Colon (tissue), 2 donors: Measurements from ENCODE around the gene RNF121.

ENCODE experiments used
- FAIRE-seq: peaks from 2 replicates; lab custom pipeline; 2012; peaks lifted over from hg19 to GRCh38; lab: Jason Lieb, UNC
- donor health status: control.
- donor health status: control.

RNF121 gene

GRCh38 chr11:72006309-72007088 is 77.7 kb downstream of the RNF121 start:
- FAIRE-seq, result no peak

DNA sequence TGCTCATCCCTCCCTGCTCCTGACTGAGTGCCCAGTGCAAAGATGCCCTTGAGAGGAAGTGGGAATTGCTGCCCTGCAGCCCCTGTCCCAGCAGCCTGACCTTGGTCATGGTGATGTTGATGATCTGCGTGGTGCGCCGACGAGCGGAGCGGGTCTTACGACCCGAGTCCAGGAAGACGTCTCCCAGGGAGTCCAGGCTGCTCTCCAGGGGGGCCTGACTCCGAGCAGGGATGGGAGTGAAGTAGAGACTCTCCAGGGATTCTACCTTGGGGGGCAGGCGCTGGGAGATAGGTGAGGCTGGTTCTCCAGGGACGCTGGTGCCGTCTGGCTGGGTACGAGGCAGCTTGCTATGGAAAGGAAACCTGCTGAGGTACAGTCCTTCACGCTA is 78.2 kb downstream of the RNF121 start:
- no peak for FAIRE-seq

GRCh38 chr11:72007587-72007986 is 78.7 kb downstream of the RNF121 start:
- no peak for FAIRE-seq

DNA sequence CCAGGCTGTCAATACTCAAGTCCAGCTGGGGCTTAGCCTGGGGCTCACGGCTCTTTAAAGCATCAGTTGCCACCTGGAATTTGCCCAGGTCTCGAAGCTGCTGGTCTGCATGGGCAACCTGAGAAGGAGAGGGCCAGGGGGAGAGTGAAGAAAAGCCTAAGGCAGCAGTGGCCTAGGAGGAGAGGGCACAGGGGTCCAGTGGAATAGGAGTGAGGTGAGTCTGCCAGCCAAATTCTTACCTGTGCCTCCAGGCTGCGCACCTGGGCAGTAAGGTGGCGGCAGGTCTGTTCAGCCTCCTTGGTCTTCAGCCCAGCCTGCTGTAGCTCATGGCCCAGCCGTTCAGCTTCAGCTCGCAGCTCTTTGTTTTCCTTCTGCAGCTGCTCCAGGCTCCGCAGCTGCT is 79.9 kb downstream of the RNF121 start:
- no peak for FAIRE-seq

DNA sequence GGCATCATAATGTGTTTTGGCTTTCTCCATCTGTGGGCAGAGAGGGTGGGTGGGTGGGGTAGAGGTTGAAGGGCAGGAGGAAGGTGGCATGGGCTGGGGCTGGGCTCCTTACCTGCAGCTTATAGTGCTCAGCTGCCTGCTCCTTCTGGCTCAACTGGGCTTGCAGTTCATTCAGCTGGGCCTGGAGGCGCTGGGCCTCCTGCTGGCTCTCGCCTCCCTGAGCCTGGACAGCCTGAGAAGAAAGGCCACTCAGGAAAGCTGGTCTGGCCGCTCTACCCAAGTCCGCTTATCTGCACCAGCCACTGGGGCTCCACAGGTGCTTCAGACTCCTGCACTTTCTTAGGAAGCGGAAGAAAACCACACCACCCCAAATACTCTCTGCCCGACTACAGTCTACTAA is 80.3 kb downstream of the RNF121 start:
- FAIRE-seq, result no peak

GRCh38 chr11:72010529-72011233 is 81.8 kb downstream of the RNF121 start:
- FAIRE-seq, result no peak

GRCh38 chr11:72012091-72012630 is 83.3 kb downstream of the RNF121 start:
- no peak for FAIRE-seq

DNA sequence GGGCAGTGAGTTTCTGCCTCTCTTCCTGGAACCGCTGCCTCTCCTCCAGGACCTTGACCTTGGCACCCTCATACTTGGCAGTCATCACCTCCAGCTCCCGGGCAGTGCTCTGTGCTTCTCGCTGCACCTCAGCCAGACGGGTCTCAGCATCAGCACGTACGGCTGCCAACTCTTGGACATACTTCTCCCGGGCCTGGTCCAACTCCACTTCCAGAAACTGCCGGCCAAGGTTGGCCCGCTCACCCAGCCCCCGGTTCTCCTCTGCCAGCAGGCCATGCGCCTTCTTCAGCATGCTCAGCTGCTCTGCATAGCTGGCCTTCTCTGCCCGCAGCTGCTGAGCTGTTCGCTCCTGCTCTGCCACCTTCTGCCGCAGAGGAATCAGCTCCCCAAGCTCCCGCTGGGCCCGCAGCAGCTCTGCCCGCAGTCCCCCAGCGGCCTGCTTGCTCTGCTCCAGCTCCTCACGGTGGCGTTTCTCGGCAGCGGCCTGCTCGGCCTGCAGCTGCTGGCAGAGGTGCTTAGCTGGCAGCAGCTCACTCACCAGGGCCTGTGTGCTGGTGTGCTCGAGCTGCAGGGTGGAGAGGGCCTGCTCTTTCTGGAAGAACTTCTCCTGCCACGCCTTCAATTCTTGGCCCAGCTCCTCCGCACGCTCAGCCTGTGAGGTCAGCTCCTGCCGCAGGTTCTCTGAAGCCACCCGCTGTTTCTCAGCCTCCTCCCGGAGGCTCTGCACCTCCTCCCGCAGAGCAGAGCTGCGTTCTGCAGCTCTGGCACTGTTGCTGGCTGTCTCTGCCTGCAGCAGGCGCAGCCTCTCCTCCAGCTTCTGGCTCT is 84.3 kb downstream of the RNF121 start:
- FAIRE-seq, result no peak

DNA sequence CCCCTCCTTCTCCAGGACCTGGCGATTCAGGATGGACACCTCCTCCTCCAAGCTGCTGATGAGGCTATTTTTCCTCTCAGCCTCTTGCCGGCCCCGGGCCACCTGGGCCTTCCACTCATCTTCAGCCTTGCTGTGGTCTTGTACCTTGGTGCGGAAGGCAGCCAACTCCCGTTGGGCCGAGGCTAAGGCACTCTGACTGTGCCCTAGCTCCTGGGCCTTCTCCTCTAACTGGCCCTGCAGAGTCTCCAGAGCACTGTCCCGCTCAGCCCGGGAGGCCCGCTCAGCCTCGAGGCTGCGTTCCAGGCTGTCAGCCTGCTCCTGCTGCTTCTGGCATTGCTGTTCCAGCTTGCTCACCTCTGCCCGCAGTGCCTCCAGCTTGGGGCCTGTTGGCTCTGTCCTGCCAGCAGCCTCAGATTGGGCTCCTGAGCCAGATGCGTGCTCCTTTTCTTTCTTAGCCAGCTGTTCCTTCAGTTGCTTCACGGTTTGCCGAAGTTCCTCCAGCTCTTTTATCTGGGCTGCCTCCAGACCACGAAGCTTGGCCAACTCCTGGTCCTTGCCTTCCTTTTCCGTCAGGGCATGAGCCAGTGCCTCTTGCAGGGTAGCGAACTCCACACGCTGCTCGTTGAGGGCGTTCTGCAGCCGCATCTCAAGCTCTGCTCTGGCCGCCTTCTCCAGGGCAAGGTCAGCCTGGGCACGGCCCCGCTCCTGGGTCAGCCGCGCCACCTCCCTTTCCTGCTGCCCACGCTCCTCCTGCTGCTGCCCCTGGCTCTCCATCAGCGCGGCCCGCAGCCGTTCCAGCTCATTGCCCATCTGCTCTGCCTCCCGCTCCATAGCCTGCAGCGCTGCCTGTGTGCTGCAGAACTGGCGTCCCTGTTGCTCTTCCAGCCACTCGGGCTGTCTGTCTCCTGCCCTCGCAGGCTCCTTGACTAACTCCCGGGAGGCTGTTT is 85.2 kb downstream of the RNF121 start:
- no peak for FAIRE-seq

GRCh38 chr11:72014761-72015320 is 86.0 kb downstream of the RNF121 start:
- FAIRE-seq, result no peak

DNA sequence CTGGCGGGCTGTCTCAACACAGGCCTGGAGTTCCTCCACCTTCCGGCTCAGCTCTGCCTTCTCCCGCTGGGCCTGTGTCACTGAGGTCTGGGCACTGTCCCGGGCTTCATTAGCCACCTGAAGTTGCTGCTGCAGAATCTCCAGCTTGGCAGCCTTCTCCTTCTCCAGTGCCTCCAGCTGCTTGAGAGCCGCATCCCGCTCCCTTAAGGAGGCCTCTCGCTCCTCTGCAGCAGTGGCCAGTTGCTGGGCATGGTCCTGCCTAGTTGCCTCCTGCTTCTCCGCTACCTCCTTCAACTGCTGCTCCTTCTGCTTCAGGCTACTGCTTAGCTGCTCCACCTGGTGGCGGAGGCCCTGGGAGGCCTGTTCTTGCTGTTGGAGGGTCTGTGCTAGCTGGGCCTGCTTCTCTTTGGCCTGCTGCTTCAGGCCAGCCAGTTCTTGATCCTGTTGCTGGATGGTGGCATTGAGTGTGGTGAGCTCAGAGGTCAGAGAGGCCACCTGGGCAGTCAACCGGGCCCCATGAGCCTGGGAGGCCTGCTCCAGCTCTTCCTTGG is 86.7 kb downstream of the RNF121 start:
- no peak for FAIRE-seq

GRCh38 chr11:72018171-72018570 is 89.3 kb downstream of the RNF121 start:
- FAIRE-seq, result no peak

DNA sequence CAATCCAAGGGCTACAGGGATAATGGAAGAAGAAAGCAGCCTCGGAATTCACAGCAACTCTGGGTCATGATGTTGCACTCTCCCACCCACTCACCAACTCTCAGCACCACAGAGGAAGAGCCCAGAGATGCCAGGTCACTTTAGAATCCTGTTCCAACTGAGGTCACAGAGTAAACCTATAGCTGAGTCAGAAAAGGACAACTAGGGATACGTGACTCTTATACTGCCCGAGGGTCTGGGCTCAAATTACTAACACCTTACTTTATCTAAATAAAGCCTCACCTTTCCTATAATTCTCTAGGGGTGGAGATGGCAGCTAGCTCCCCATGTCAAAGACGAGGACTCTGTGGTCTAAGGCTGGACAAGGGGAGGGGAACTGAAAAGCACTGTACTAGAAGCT is 94.5 kb downstream of the RNF121 start:
- FAIRE-seq, result no peak

GRCh38 chr11:72024069-72024754 is 95.4 kb downstream of the RNF121 start:
- no peak for FAIRE-seq

GRCh38 chr11:72026090-72026489 is 97.2 kb downstream of the RNF121 start:
- FAIRE-seq, result no peak

DNA sequence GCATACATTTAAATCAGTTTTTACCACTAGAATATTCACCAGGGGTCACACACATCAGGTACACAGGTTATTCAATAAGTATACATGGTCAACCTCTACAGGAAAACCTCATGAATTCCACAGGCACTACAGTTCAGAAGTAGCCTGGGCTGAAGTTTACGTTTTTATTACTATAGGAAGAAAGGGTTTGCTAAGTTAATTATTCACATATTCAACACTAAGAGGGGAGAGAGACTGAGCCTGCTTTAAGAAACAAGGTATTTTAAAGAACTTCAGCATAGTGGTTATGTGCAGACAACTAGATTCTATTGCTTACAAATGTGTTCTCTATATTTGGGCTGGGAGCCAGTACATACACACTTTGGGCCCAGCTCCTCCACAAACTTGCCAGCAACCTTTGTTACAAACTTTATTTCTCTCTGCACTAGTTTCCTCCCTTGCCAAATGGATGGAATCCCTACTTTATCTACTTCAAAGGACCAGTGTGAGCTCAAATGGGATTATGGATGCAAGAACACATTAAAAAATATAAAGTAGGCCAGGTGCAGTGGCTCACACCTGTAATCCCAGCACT is 101.7 kb downstream of the RNF121 start:
- FAIRE-seq, result no peak

DNA sequence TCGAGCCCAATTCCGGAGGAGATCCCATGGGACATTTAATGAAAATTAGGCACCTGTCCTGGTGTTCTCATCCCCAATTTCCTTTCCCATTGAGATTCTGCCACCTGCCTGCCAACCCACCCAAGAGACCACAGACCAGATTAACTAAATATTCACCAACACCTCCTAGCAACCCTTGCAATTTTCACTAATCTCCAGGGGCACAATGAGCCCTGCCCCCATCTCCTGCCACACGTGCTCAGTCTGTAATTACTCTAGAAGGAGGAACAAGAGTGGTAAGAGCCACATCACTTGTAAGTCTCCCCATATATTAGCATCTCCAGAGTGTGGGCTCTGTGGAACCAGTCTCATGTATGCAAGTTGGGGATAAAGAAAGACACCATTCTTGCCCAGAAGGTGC is 107.8 kb downstream of the RNF121 start:
- FAIRE-seq, result no peak

- FAIRE-seq, result no peak
These were observed 108.9 kb downstream of the RNF121 start for GRCh38 chr11:72037554-72038311.

DNA sequence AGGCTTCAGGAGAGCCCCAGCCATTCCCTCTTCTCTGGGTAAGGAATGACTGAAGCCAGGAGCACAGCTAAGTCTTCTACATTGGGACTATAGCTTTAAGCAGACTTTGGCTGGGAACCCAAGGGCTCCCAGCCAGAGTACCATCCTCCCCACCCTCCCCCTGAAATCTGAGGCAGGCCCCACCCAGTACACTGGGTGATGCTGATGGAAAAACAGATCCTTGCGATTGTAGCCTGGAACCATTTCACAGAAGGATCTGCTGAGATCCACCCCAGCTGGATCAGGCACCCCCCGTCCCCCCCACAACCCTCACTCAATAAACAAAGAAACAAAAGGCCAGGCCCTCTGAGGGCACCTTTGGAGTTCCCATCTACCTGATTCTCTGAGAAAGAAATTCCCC is 109.6 kb downstream of the RNF121 start:
- no peak for FAIRE-seq
